ENCODE measurements around the gene F10.

- TF ChIP-seq MAX (IDR thresholded peaks at IDR 0.05; ENCODE audit: low read depth) (no peak), SMC3 (IDR thresholded peaks at IDR 0.05; ENCODE audit: low read depth, low read length) (no peak), RAD21 (IDR thresholded peaks at IDR 0.05; ENCODE audit: low read length) (no peak), CTCF (IDR thresholded peaks at IDR 0.05) (no peak), GABPA (IDR thresholded peaks at IDR 0.05; ENCODE audit: low read depth) (no peak), FOXM1 (IDR thresholded peaks at IDR 0.05; ENCODE audit: low read depth) (no peak), NRF1 (IDR thresholded peaks at IDR 0.05; ENCODE audit: low read depth, low read length) (no peak), USF2 (IDR thresholded peaks at IDR 0.05; ENCODE audit: borderline replicate concordance, low read depth, low read length) (no peak), ELF1 (IDR thresholded peaks at IDR 0.05) (no peak), EZH2phosphoT487 (IDR thresholded peaks at IDR 0.05; ENCODE audit: borderline replicate concordance, low read depth) (no peak), MXI1 (IDR thresholded peaks at IDR 0.05; ENCODE audit: low read depth, low read length) (no peak)
Measured at GRCh38 chr13:113160983-113161382, 38.4 kb downstream of the F10 start.
